Transverse colon (tissue), 4 donors: ENCODE results near the gene DYNLRB1.

ENCODE experiments used
- EP300 ChIP-seq: sonication (generic); formaldehyde crosslinking; IDR thresholded peaks from one replicate; pipeline ENCODE4 v1.6.1; 2017; ENCODE audit warnings: antibody characterized with exemption, low read depth
- POLR2A ChIP-seq: fragments of 450-650 bp; IDR thresholded peaks from one replicate; pipeline ENCODE4 v1.6.1; 2016; ENCODE audit warnings: antibody characterized with exemption, mild to moderate bottlenecking, moderate library complexity
- POLR2AphosphoS5 ChIP-seq, 3 donors: sonication (generic); formaldehyde crosslinking; IDR thresholded peaks; one replicate each; pipeline ENCODE4 v1.6.1; 2016; ENCODE audit warnings: antibody characterized with exemption in 3 of 3
- TF ChIP-seq, protein P1 (sequence below), 5 experiments: fragments of 200-600 bp in 3 of 5; fragments of 450-650 bp in 2 of 5; sonication (generic) in 3 of 5; IDR thresholded peaks; 1 replicate in 2 of 5; 2 replicates in 3 of 5; pipeline ENCODE4 v1.5.1; 2016 to 2017; ENCODE audit warnings: antibody characterized with exemption in 5 of 5, inconsistent platforms in 3 of 5, mild to moderate bottlenecking in 2 of 5, moderate library complexity in 1 of 5

DNA sequence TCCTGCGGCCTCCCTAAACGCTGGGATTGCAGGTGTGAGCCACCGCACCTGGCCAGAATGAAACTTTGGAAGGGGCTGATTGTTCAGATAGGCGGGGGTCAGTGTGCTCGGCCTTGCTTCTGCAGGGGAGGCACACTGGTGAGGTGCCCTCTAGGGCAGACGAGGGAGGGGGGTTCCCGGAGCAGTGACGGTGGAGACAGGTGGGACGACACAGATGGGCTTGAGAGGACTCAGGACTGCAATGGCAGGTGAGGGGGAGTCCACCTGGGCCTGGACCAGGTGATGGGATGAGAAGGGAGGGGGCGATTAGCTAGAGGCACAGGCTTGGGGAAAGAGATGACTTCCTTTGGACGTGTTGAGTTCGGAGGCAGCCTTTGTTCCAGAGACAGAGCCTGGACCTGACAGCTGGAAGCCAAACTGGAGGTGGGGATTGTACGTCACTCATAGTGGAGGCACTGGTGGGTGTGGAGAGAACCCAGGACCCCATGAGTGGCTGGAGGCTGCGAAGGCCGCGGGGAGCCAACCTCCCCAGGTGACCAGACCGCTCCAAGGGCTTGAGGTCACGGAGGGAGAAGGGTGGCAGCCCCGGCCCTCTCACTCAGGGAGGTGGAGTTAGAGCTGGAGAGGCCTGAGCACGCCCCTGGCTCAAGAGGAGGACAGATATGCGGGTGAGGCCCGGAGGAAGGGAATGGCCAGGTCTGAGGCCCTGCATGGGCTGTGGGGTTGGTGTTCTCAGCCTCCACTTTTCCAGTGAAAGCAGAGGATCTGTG lies 31.8 kb downstream of the DYNLRB1 start:
- TF ChIP-seq POLR2A (no peak), POLR2AphosphoS5 (IDR thresholded peaks at IDR 0.05) (no peak), EP300 (no peak)
- TF ChIP-seq, protein P1, sequence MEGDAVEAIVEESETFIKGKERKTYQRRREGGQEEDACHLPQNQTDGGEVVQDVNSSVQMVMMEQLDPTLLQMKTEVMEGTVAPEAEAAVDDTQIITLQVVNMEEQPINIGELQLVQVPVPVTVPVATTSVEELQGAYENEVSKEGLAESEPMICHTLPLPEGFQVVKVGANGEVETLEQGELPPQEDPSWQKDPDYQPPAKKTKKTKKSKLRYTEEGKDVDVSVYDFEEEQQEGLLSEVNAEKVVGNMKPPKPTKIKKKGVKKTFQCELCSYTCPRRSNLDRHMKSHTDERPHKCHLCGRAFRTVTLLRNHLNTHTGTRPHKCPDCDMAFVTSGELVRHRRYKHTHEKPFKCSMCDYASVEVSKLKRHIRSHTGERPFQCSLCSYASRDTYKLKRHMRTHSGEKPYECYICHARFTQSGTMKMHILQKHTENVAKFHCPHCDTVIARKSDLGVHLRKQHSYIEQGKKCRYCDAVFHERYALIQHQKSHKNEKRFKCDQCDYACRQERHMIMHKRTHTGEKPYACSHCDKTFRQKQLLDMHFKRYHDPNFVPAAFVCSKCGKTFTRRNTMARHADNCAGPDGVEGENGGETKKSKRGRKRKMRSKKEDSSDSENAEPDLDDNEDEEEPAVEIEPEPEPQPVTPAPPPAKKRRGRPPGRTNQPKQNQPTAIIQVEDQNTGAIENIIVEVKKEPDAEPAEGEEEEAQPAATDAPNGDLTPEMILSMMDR (IDR thresholded peaks at IDR 0.05) = no peak
